ENCODE results near the gene RASL10A.

DNA sequence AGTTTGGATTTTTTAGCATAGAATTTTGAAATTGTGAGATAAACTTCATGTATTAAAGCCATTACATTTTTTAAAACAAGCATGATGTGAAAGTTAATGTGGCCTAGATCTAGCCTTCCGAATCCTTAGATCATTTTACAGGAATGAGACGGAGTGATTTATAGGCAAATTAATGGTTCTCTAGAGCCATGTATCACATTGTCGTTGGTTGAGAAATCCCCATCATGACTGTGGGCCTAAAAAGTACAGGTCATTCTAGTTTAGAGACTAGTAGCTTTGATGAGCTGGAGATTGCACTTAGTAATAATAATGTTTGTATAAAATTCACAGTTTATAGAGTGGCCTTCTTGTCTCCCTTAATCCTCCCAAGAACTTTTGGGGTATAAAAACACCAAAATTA is 40.3 kb downstream of the RASL10A start:
- TF ChIP-seq, protein P1, sequence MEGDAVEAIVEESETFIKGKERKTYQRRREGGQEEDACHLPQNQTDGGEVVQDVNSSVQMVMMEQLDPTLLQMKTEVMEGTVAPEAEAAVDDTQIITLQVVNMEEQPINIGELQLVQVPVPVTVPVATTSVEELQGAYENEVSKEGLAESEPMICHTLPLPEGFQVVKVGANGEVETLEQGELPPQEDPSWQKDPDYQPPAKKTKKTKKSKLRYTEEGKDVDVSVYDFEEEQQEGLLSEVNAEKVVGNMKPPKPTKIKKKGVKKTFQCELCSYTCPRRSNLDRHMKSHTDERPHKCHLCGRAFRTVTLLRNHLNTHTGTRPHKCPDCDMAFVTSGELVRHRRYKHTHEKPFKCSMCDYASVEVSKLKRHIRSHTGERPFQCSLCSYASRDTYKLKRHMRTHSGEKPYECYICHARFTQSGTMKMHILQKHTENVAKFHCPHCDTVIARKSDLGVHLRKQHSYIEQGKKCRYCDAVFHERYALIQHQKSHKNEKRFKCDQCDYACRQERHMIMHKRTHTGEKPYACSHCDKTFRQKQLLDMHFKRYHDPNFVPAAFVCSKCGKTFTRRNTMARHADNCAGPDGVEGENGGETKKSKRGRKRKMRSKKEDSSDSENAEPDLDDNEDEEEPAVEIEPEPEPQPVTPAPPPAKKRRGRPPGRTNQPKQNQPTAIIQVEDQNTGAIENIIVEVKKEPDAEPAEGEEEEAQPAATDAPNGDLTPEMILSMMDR (conservative IDR thresholded peaks at IDR 0.05; ENCODE audit: low read length), result no peak
- no peak for TF ChIP-seq EZH2phosphoT487 (IDR thresholded peaks at IDR 0.05; ENCODE audit: borderline replicate concordance)
